Activated CD4-positive, alpha-beta T cell treated with anti-CD3 and anti-CD28 coated beads, Interleukin-2, Interleukin-4, amounts not matched to agents 100 ng/mL and 50 ng/mL, durations not matched to agents 16 hours and 8 hours (primary cell): ENCODE data around the gene PLEKHG3.
A peak's percentile ranks its signal among the peaks of the same experiment; 100 is the strongest.

Experiments
- DNase-seq: peaks from one replicate; pipeline ENCODE4 v3.0.0-alpha.2; 2020; ENCODE audit warnings: low spot score

The PLEKHG3 gene

GRCh38 chr14:64764641-64765520, 60.7 kb downstream of the PLEKHG3 start:
- peak; percentile 76 for DNase-seq

GRCh38 chr14:64765740-64766302, 61.6 kb downstream of the PLEKHG3 start:
- no peak for DNase-seq

- DNase-seq: no peak
Observed at GRCh38 chr14:64766430-64767151, 62.4 kb downstream of the PLEKHG3 start.

GRCh38 chr14:64767215-64767964, 63.2 kb downstream of the PLEKHG3 start:
- DNase-seq: no peak

GRCh38 chr14:64768401-64769095, 64.3 kb downstream of the PLEKHG3 start:
- DNase-seq: no peak

- DNase-seq: no peak
Observed at GRCh38 chr14:64769096-64770020, 65.1 kb downstream of the PLEKHG3 start.

GRCh38 chr14:64770751-64771150, 66.5 kb downstream of the PLEKHG3 start:
- no peak for DNase-seq

- no peak for DNase-seq
Observed at GRCh38 chr14:64771161-64771560, 66.9 kb downstream of the PLEKHG3 start.

GRCh38 chr14:64772397-64772950, 68.2 kb downstream of the PLEKHG3 start:
- no peak for DNase-seq

- no peak for DNase-seq
Observed at GRCh38 chr14:64773046-64773445, 68.8 kb downstream of the PLEKHG3 start.

GRCh38 chr14:64773577-64773976, 69.4 kb downstream of the PLEKHG3 start:
- DNase-seq: no peak

GRCh38 chr14:64774272-64774671, 70.0 kb downstream of the PLEKHG3 start:
- DNase-seq: no peak

- DNase-seq: no peak
Observed at GRCh38 chr14:64775081-64775777, 71.0 kb downstream of the PLEKHG3 start.

GRCh38 chr14:64777461-64777860, 73.2 kb downstream of the PLEKHG3 start:
- no peak for DNase-seq

- no peak for DNase-seq
Observed at GRCh38 chr14:64778104-64778754, 74.0 kb downstream of the PLEKHG3 start.

- DNase-seq: no peak
Observed at GRCh38 chr14:64779472-64779871, 75.2 kb downstream of the PLEKHG3 start.

- no peak for DNase-seq
Observed at GRCh38 chr14:64782196-64782595, 78.0 kb downstream of the PLEKHG3 start.

GRCh38 chr14:64784006-64784405, 79.8 kb downstream of the PLEKHG3 start:
- DNase-seq: no peak
